GM18873 (cell line): ENCODE measurements around the gene EFR3B.
"Not testable (repeated sequence)": the region's sequence is repeated elsewhere in the genome, so short reads cannot be mapped to it uniquely, and the experiment has no call there.

Source experiments
- ATAC-seq: cut with Tn5 transposase; IDR thresholded peaks from one replicate; pipeline ENCODE4 v1.9.1; 2021; ENCODE audit warnings: mild to moderate bottlenecking, moderate library complexity, moderate number of reproducible peaks; ENCODE audit not compliant: unreplicated experiment, low FRiP score

EFR3B gene

DNA sequence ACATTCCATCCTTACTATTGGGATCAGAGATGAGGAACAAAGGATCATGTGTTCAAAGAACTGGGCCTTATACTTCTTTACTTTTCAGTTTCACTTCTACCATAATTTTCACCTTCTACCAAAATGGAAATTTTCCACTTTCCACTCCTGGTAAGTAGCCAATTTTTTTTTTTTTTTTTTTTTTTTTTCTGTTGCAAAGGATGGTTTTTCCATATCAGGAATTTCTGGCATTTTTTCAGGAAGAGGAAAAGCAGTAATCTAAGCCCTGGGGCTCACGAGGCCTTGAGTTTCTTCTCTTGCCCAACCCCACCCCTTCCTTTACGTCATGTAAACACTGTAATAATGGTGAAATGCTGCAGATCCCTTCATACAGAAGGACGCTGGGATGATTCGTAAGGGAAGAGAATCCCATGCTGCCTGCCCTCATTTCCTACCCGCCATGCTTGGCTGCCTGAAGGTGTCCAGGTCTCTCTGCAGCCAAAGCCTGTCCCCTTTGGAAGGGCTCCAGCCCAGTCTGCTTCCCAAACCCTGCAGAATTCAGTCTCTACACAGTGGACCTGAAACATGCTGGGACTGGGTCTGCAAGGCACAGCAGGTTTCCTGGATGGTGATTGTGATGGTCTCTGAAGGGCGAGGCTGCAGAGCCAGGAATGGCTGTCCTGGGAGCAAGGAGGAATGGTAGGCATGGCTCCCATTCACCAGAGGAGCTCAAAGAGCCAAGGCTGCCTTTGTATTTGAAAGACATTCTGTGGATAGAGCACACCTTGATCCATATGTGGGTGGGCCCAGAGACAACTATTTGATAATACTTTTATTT lies 57.0 kb downstream of the EFR3B start:
- ATAC-seq: no peak

DNA sequence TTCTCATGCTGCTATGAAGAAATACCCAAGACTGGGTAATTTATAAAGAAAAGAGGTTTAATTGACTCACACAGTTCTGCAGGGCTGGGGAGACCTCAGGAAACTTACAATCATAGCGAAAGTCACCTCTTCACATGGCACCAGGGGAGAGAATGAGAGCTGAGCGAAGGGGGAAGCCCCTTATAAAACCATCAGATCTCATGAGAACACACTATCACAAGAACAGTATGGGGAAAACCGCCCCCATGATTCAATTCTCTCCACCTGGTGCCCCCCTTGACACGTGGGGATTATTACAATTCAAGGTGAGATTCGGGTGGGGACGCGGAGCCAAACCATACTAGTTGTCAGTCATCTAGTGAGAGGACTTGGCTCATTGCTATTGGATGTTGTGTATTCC lies 60.5 kb downstream of the EFR3B start:
- not testable (repeated sequence) for ATAC-seq

DNA sequence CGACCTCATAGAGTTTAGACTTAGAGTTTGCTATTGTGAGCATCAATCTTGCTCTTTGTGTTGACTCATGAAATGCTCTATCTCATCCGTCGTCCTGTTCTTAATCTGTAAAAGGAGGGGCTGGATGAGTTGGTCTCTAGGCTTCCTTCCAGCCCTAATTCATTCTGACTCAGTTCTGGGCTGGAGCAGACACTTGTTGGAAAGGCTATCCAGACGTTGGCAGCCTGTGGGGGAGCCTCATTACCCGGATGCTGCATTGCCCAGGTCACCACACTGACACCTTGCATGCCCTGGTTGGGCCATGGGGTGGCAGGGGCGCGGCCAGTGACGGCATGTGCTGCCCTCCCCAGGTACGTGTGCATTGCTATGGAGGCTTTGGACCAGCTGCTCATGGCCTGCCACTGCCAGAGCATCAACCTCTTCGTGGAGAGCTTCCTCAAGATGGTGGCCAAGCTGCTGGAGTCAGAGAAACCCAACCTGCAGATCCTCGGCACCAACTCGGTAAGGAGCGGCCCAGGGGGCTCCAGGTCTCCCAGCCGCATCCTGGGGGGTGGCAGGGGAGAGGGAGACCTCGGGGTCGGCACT lies 61.5 kb downstream of the EFR3B start:
- ATAC-seq: no peak

DNA sequence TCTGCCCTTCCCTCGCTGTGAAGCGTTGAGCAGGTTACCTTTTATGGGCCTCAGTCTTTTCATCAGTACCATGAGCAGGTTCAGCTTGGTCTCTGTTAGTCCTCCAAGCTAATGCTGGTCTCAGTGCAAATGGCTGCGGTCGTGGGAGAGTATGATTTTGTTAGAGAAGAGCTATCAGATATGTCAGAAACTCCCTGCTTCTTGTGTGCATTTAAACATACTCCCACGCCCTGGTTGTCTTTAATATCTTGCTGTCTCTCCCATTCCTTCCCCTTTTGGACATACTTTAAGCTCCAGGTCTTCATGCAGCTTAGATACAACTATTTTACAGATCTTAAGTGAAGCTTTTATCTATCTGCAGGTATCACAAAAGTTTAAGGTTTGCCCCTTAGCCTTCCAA lies 62.9 kb downstream of the EFR3B start:
- no peak for ATAC-seq

DNA sequence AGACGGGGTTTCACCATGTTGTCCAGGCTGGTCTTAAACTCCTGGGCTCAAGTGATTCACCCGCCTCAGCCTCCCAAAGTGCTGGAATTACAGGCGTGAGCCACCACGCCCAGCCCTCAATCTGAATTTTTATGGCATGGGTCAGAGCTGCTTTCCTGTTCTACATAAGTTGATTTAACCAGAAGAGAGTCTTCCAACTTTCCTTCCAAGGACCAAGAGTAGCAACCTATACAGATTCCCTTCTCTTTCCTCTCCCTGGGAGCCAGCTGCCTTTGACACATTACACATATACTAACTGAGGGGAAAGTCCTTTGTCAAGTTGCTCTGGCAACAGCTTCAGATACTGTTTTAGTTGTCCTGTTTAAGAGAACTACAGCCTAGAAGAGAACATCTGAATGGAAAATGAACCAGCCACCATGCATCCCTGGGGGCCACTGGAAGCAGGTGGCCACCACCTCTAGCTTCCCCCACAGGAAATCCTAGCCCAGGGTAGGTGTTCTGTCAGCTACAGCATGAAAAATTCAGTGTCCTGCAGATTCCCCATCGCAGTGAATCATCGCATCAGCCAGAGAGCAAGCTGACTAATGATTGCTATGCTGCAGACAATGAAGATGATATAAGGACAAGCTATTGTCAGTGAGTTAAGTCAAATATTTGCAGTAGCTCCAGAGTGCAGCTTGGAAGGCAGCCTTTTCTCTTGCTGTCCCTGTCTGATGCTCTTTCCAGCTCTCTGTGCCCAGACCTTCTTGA lies 63.6 kb downstream of the EFR3B start:
- no peak for ATAC-seq

DNA sequence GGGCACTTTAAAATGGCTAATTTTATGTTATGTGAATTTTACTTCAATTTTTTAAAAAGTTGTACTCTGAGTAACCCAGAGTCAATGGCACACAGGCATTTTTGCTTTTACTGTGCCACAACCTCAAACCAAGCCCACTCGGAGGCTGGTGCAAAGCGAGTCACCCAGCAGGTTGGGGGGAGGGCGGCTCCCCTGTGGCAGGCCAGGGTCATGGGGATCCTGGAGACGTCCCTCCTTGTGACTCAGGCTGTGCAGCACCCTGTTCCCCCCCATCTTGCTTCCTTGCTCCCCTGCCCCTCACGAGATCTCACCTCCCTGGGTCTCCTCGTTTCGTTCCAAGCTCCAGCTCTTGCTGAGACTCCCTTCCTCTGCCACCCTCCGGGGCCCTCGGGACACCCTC lies 67.9 kb downstream of the EFR3B start:
- ATAC-seq: no peak

DNA sequence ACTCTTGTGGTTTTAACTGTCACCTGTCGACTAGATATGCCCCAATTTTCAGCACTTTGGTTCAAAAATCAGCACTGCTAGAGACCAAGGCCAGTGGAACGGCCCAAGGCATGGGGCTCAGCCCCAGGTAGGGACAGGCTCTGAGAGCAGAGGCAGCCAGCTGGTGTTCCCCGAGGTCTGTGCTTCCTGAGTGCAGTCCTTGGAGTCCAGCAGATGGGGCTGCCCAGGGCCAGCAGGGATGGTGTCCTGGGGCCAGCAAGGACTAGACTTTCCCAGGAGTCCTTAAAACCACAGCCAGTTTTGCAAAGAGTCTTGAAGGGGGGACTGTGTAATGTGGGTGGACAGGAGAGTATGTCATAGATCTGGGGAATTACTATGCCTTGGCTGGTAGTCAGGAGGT lies 70.2 kb downstream of the EFR3B start:
- ATAC-seq: no peak

DNA sequence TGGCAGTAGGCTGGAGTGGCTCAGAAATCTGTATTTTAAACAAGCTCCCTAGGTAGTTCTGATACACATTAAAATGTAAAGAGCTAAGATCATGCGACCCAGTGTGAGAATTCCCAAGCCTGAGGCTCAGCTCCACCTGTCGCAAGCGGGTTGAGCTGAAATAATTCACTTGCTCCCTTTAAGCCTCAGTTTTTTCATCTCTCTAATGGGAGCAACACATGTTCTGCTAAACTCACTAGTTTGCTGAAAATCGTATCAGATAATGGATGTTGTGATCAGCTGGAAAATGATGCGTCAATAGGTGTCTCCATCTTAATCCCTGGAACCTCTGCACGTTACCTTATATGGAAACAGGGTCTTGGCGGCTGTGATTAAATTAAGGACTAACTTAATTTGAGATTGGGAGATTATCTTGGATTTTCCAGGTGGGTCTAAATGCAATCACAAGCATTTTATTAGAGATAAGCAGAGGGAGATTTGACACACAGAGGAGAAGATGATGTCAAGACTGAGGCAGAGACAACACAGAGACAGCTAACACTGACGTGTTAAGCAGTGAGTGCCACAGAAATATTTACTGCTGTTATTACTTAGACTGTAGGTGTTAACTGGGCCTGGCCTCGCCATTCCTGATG lies 73.5 kb downstream of the EFR3B start:
- no peak for ATAC-seq

DNA sequence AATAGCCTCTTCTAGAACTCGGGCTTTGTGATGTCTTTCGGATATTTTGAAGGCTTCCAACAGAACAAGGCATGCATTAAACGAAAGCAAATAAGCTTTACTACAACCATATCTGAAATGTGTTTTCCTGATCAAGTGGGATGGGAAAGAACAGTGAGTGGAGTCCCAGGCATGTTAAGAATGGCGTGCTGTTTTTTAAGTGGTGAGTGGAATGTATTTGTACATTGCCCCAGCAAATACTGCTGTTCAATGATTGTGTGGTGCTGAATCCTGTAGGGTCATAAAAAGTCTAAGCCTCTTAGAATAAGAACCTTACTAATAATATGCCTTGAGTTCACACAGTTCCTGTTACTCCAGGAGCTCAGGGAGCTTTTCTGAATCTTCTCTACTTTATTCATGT lies 74.0 kb downstream of the EFR3B start:
- ATAC-seq: no peak

DNA sequence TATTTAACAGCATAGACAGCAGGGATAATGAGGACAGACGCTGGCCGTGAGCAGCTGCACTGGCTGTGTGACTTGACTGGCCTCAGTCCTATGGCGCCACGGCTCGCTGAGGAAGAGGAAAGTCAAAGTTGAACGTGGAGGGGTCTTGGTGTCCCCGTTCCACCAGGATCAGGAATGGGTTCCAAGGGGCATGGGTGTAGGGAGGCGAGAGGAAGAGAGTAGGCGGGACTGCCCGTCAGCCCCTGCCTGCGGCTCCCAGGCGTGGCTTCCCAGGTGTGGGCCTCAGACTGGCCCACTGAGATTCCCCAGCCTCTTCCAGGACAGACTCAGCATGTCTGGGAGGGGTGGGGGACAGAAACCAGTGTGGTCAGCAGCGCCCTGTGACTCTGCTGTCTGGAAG lies 75.1 kb downstream of the EFR3B start:
- no peak for ATAC-seq

DNA sequence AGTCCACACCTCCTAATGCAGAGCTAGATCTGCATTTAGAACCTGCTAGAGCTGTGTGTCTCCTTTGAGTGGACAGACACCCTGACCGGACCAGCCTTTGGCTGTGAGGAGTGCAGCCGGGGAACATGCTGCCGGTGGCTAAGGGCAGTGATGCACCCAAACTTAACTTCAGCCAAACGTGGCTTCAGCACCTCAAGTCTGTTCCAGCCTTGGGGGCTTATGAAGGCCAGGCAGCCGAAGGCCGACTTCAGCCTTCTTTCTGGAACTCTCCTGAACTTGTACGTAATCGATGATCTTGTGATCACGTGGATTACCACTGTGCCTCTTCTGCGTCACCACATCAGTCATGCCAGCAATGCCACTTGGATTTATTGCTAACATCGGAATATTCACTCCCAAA lies 77.4 kb downstream of the EFR3B start:
- ATAC-seq: no peak

DNA sequence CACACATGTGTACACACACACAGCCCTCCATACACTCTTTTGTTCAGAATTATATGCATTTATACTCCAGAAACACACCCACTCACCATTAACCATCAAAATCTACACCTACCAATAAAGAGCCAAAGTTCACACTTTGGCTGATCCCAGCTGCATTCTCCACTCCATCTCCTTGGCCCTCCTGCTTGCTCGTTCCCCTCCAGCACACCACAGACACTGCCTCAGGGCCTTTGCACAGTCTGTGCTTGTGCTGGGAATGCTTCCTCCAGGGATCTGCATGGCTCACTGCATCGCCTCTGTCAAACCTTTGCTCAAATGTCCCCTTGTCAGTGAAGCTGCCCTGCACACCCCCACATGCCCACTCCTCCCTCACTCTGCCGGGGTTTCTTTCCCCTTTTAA lies 80.5 kb downstream of the EFR3B start:
- ATAC-seq: no peak

DNA sequence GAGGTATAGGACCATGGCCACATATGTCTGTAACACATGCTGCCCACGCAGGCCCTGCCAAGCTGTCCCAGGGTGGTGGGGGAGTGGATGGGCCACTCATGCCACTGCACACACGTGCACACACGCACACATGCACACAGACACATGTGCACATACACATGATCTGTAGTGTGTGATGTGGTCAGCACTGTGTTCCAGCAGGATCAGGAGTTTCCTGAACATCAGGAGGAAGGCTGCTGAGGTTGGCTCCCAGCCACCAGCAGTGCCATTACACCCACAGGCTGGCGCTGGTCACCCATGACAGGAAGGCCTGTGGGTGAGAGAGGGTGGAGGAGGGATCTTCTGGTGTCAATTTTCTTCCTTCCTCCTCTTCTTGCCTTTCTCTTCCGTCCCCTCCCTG lies 81.8 kb downstream of the EFR3B start:
- no peak for ATAC-seq

DNA sequence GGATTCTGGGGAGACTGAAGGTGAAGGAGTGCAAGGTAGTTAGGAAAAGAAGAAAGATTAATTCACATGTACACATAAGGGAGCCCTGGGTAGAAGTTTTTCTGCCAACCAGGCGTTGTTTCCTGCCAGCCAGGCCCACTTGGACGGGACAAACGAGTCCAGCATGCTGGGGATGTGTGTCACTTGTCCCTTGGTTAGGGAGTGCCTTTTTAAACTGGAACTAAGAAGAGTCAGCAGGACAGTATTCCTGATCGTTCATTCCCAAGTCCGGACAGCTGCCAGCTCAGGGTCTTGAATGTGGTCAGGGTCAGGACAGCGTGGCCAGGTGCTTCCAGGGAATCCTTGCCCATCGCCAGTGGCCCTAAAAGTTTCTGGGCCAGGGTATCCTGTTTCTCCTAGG lies 83.3 kb downstream of the EFR3B start:
- no peak for ATAC-seq

DNA sequence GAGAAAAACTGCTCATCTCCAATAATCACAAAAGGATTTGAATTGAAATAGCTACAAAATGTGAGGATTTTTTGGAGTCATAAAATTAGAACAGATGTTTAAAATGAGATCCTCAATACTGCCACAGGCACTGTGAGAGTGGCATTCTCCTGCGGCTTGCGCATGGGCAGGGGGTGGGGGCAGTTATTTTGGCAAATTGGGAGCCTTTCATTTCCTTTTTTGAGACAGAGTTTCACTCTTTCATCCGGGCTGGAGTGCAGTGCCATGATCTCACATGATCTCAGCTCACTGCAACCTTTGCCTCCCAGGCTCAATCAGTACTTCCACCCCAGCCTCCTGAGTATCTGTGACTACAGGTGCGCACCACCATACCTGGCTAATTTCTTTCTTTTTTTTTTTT lies 84.1 kb downstream of the EFR3B start:
- ATAC-seq: no peak

DNA sequence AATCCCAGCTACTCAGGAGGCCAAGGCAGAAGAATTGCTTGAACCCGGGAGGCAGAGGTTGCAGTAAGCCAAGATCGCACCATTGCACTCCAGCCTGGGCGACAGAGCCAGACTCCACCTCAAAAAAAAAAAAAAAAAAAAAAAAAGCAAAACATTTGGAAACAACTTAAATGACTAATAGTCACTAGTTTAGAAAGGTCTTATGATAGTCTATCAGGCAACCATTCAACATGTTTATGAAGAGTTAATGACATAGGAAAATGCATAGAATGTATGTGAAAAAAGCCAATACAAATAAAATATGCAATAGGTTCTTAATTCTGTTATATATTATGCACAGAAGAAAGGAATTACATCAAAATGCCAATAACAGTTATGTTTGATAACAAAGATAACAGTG lies 85.2 kb downstream of the EFR3B start:
- not testable (repeated sequence) for ATAC-seq

DNA sequence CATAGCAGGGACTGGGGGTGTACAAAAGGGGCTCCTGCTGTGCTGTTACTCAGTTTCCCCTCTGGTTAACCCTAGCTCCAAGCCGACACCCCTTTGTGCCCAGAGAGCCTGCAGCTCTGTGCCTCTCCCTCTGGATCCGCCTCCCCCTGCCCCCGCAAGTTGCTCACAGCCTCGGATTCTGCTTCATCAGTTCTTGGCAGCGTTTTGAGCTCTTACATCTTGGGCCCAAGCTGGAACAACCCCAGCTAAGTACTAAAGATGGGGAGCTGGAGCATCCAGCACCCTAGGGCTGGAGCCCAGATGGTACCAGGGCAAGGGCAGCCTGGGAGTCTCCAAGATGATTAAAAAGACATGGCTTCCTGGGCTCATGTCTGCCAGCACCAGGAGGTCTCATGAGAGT lies 85.8 kb downstream of the EFR3B start:
- ATAC-seq: no peak

DNA sequence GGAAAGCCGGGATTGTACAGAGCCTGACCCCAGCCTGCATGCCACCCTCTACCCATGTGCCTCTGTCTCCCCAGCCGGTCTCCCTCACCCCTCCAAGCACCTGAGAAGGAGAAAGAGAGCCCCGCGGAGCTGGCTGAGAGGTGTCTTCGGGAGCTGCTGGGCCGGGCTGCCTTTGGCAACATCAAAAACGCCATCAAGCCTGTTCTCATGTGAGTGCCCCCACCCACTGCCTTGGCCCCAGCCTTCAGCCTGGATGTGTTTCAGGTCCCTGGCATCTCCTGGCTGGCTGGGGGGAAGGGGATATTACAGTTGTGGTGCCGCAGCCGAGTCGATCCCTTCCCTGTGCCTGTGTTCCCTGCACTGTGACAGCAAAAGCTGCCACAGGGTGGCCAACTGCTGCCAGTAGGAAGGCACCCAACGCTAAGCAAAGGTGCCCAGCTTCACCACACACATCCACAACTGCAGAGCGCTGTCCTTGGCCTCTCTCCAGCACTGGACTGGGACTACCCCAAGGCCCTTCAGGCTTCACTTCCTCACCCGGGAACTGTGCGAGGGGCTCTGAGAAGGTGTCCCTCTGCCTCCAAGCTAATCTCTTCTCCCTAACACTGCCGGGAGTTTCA lies 88.1 kb downstream of the EFR3B start:
- no peak for ATAC-seq

DNA sequence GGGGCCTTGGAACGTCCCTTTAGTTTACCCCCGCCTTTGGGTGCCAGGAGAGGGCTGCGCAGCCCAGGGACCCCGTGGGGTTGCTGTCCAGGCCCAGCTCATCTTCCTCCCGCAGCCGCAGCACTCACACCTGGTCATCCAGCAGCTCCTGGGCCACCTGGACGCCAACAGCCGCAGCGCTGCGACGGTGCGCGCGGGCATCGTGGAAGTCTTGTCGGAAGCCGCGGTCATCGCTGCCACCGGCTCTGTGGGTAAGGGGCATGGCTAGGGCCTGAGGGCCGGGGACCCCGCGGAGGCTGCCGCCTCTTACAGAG lies 89.3 kb downstream of the EFR3B start:
- ATAC-seq: no peak

DNA sequence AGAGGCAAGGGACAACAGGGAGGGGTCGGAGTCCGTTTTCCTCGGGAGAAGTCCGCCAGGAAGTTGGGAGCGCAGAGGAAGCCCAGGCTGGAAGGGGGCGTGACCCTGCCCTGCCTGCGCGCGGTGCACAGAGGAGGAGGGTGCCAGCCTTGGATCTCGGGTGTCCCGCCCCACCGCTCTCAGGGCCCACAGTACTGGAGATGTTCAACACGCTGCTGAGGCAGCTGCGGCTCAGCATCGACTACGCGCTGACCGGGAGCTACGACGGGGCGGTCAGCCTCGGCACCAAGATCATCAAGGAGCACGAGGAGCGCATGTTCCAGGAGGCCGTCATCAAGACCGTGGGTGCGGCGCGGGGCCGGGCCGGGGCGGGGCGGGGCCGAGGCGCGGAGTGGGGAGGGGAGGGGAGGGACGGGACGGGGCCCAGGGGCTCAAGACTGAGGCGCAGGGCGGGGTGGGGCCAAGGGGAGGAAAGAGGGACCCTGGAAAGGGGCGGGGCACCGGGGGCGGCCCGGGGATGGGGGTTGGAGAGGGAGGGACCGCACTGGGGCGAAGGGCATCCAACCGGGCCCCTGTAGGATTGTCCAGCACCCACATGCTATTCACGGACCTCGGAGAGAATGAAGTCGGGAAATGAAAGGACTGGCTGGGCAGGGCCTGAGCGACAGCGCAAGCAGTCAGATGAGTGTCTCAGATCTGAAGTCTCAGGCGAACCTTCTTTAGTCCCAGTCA lies 89.9 kb downstream of the EFR3B start:
- ATAC-seq: no peak
